Activated naive CD4-positive, alpha-beta T cell treated with anti-CD3 and anti-CD28 coated beads for 36 hours (primary cell): ENCODE results near the gene DNM3. TPM values are rescaled to one million over a fixed set of nuclear protein-coding genes. Genes with fewer than 3 reads are reported as not detected.
A peak's percentile ranks its signal among the peaks of the same experiment; 100 is the strongest.

Experiments
- CTCF ChIA-PET: fragments of 350-600 bp; sonication (Branson Sonifier 250); formaldehyde crosslinking; loops from one replicate; lab custom pipeline; 2021; ENCODE audit warnings: antibody characterized with exemption; lab: Charles Lee
- DNase-seq: peaks from one replicate; pipeline ENCODE4 v3.0.0-alpha.2; 2020
- H3K27ac Mint-ChIP-seq: one replicate; pipeline ENCODE4 v1.8.0; 2021; ENCODE audit warnings: mild to moderate bottlenecking, mixed read lengths
- H3K27me3 Mint-ChIP-seq: one replicate; pipeline ENCODE4 v1.8.0; 2021; ENCODE audit warnings: low read depth, mixed read lengths
- H3K36me3 Mint-ChIP-seq: one replicate; pipeline ENCODE4 v1.8.0; 2021; ENCODE audit warnings: low read depth, mixed read lengths
- H3K4me1 Mint-ChIP-seq: one replicate; pipeline ENCODE4 v1.8.0; 2021; ENCODE audit warnings: low read depth, mixed read lengths
- H3K4me3 Mint-ChIP-seq: one replicate; pipeline ENCODE4 v1.8.0; 2021; ENCODE audit warnings: mild to moderate bottlenecking, moderate library complexity, mixed read lengths
- H3K9me3 Mint-ChIP-seq: one replicate; pipeline ENCODE4 v1.8.0; 2021; ENCODE audit warnings: mixed read lengths
- intact Hi-C: fragments of 100-400 bp; cut with micrococcal nuclease; formaldehyde crosslinking; loops from one replicate; pipeline ENCODE4 v1.15.1; 2023
- total RNA-seq, 2 experiments: library from RNA; stranded (reverse); gene quantifications; one replicate each; pipeline ENCODE4 v1.2.3, GENCODE V29; 2021

Gene DNM3
- total RNA-seq, 2 experiments from 2014 or later = 0.96 to 0.98 TPM

DNA sequence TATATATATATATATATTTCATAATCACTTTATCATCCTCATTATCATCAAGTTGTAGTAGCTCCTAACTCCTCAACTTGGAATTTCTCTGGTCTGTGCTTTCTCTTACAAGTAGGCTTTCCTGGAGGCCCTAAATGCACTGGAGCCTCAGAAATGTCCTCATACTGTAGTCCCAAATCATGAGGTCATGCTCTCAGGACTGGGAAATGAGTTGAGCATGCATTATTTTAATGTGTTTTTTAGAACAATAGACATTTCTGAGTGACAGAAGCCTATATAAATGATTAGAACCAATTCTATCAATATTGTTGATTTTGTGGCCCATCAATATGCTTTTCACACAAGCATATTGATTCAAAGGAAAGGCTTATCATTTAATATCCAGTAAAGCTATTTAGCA, 536.3 kb downstream of the DNM3 start:
- no peak overlapping the region for H3K27ac Mint-ChIP-seq
- CTCF ChIA-PET = interaction anchor here (2.0 kb wide), 1 partner anchor 17 kb away, joined by 4 read pairs; no protein-coding TSS in a partner anchor
- H3K9me3 Mint-ChIP-seq = no peaks in the 10 kb centered on the region
- no peaks in the 10 kb centered on the region for H3K27me3 Mint-ChIP-seq
- no peak for DNase-seq
- H3K4me3 Mint-ChIP-seq = no peak overlapping the region
- H3K36me3 Mint-ChIP-seq = no peaks in the 10 kb centered on the region
- intact Hi-C loops = no loop called here
- peaks cover 43% of the 10 kb centered on the region for H3K4me1 Mint-ChIP-seq

DNA sequence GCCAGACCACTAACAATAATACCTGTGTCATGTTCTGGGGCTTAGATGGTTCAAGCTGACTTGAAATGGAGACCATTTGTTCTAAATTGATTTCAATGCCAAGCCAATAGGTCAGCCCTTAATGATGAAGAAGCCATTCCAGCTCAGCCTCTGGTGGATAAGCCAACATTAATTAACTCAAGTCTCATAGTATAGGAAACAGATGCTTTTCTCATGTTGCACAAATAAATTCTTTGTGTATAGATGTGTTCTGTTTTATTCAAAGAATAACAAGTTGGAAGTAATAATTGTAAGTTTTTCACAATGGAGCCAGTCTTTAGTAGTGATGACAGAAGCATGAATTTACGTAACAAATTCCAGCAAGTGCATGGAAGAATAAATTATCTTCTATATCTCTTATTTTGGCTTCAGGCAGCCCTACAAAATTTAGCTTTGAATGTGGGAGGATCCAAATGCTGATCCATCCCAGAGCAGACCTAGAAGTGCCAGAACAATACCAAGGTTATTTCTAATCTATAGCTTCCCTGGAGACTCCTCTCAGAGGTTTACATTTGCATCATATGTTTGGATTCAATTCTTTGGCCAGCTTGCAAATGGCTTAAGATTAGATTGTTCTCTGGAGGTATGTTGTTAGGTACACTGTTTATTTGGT, 536.9 kb downstream of the DNM3 start:
- H3K27me3 Mint-ChIP-seq = no peaks in the 10 kb centered on the region
- no peak for DNase-seq
- CTCF ChIA-PET = interaction anchor here (0.6 to 2.0 kb wide), 2 partner anchors 16 to 108 kb away, joined by 4 to 8 read pairs; no protein-coding TSS in a partner anchor

DNA sequence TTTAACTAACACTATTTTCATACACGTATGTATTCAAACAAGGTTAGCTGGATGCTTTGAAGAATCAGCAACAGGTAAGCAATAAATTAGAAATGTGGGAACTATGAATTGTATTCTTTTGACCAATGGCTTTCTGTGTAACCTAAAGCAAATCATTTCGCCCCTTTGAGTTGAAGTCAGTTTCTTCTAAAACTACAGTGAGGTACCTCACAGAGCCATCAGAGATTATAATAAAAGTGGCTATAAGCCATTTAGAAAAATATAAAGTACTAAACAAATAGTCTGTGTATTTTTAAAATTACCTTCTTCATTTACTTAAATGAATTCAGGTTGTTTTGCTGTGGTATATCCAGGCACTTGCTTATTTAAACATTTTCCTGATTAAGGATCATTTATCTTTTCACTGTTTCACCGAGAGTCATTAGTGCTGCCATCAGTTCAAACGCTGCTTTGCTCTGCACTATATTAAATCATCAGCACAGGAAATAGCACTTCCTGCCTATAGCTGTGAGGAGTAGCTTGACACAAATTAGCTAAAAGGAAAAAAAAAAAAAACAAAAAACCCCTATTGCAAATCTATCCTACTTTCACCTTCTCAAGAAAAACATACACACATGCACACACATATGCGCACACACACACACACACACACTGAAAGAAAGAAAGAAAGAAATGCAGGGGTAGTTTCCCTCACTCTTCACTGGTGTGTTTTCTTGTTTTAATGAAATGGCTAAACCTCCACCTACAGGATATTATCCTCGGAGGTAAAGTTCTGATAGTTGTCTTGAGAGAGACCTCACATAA, 539.3 kb downstream of the DNM3 start:
- Mint-ChIP-seq H3K27ac (peak overlapping the region; percentile 86), H3K9me3 (no peaks in the 10 kb centered on the region), H3K36me3 (no peaks in the 10 kb centered on the region), H3K4me1 (peaks cover 31% of the 10 kb centered on the region), H3K4me3 (peak overlapping the region; percentile 67), H3K27me3 (no peaks in the 10 kb centered on the region)
- intact Hi-C loops = loop anchor here (1.0 kb wide), 5 partner anchors 14 to 42 kb away; no protein-coding TSS in a partner anchor
- peak; percentile 68 for DNase-seq
- CTCF ChIA-PET = interaction anchor here (0.6 to 2.0 kb wide), 5 partner anchors 14 to 48 kb away, joined by 3 to 6 read pairs (median 4); no protein-coding TSS in a partner anchor

More for the DNA sequence above, 536.9 kb downstream of the DNM3 start:
- no peaks in the 10 kb centered on the region for H3K9me3 Mint-ChIP-seq
- H3K4me3 Mint-ChIP-seq = no peak overlapping the region
- intact Hi-C loops = no loop called here
- peaks cover 43% of the 10 kb centered on the region for H3K4me1 Mint-ChIP-seq
- H3K36me3 Mint-ChIP-seq = no peaks in the 10 kb centered on the region
- no peak overlapping the region for H3K27ac Mint-ChIP-seq

DNA sequence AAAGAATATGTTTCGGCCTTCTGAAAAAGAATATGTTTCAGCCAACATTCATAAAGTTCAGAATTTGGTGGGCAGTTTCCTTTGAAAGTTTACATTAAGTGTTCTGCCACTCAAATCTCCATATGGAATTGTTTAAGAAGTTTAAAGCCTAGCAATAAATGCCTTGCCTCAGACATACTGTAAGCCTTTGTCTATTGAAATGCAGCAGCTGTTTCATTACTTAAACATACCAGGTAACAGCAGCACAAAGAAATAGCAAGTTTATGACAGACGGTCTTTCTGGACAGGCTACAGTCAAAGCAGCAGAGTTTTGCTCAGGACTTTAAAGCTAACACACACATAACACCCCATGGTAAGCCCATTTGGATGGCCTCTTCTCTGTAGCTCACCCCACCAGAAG, 540.6 kb downstream of the DNM3 start:
- H3K9me3 Mint-ChIP-seq = no peaks in the 10 kb centered on the region
- CTCF ChIA-PET = interaction anchor here (0.7 to 2.0 kb wide), 2 partner anchors 16 to 41 kb away, joined by 3 to 6 read pairs; no protein-coding TSS in a partner anchor
- intact Hi-C loops = loop anchor here (1.0 kb wide), 1 partner anchor 24 kb away; no protein-coding TSS in a partner anchor
- H3K27me3 Mint-ChIP-seq = no peaks in the 10 kb centered on the region
- no peaks in the 10 kb centered on the region for H3K36me3 Mint-ChIP-seq
- H3K4me1 Mint-ChIP-seq = peaks cover 25% of the 10 kb centered on the region
- no peak for DNase-seq
- H3K4me3 Mint-ChIP-seq = no peak overlapping the region
- no peak overlapping the region for H3K27ac Mint-ChIP-seq

GRCh38 chr1:172382406-172382805, 541.1 kb downstream of the DNM3 start:
- CTCF ChIA-PET = interaction anchor here (0.7 to 2.0 kb wide), 2 partner anchors 16 to 42 kb away, joined by 3 to 6 read pairs; no protein-coding TSS in a partner anchor
- no peaks in the 10 kb centered on the region for H3K36me3 Mint-ChIP-seq
- H3K27ac Mint-ChIP-seq = no peak overlapping the region
- no peak for DNase-seq
- H3K27me3 Mint-ChIP-seq = no peaks in the 10 kb centered on the region
- peaks cover 25% of the 10 kb centered on the region for H3K4me1 Mint-ChIP-seq
- H3K9me3 Mint-ChIP-seq = no peaks in the 10 kb centered on the region
- intact Hi-C loops = no loop called here
- no peak overlapping the region for H3K4me3 Mint-ChIP-seq

- CTCF ChIA-PET = no interaction called here
- DNase-seq = no peak
- no peak overlapping the region for H3K27ac Mint-ChIP-seq
- H3K4me3 Mint-ChIP-seq = no peak overlapping the region
- no peaks in the 10 kb centered on the region for H3K27me3 Mint-ChIP-seq
- no peaks in the 10 kb centered on the region for H3K9me3 Mint-ChIP-seq
- H3K36me3 Mint-ChIP-seq = no peaks in the 10 kb centered on the region
- peaks cover 25% of the 10 kb centered on the region for H3K4me1 Mint-ChIP-seq
- intact Hi-C loops = no loop called here
Observed at GRCh38 chr1:172382990-172383389, 541.7 kb downstream of the DNM3 start.

GRCh38 chr1:172383536-172383935, 542.2 kb downstream of the DNM3 start:
- CTCF ChIA-PET = interaction anchor here (0.7 kb wide), 1 partner anchor 45 kb away, joined by 3 read pairs; no protein-coding TSS in a partner anchor
- Mint-ChIP-seq H3K27ac (no peak overlapping the region), H3K4me1 (peaks cover 25% of the 10 kb centered on the region), H3K9me3 (no peaks in the 10 kb centered on the region), H3K36me3 (no peaks in the 10 kb centered on the region), H3K27me3 (no peaks in the 10 kb centered on the region), H3K4me3 (no peak overlapping the region)
- intact Hi-C loops = no loop called here
- no peak for DNase-seq

- CTCF ChIA-PET = interaction anchor here (1.3 kb wide), 1 partner anchor 9 kb away, joined by 4 read pairs; no protein-coding TSS in a partner anchor
- H3K27me3 Mint-ChIP-seq = no peaks in the 10 kb centered on the region
- no peak for DNase-seq
- no peaks in the 10 kb centered on the region for H3K9me3 Mint-ChIP-seq
- intact Hi-C loops = no loop called here
- peaks cover 25% of the 10 kb centered on the region for H3K4me1 Mint-ChIP-seq
- H3K4me3 Mint-ChIP-seq = no peak overlapping the region
- no peak overlapping the region for H3K27ac Mint-ChIP-seq
- no peaks in the 10 kb centered on the region for H3K36me3 Mint-ChIP-seq
Observed at GRCh38 chr1:172384656-172385055, 543.4 kb downstream of the DNM3 start.

DNA sequence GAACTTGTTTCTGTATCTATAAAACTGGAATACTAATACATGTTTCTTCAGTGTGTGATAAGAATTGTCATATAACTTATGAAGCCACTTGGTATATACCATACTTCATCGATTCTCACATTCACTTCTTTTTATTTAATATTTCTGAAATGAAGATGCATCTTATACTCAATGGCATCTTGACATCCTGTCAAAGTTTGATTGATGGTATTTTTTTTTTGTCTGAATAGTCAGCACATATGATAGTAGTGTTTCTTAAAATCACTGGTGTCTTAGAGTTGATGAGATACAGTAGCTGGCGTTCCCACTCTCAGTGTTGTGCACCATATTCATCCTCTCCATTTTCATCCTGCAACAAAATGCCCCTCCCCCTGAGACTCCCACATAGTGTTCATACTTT, 544.7 kb downstream of the DNM3 start:
- intact Hi-C loops = no loop called here
- no peaks in the 10 kb centered on the region for H3K36me3 Mint-ChIP-seq
- CTCF ChIA-PET = interaction anchor here (0.6 to 1.7 kb wide), 2 partner anchors 14 to 384 kb away, joined by 3 to 6 read pairs; no protein-coding TSS in a partner anchor

GRCh38 chr1:172388490-172388889, 547.2 kb downstream of the DNM3 start:
- CTCF ChIA-PET = interaction anchor here (1.1 kb wide), 1 partner anchor 299 kb away, joined by 3 read pairs; no protein-coding TSS in a partner anchor
- Mint-ChIP-seq H3K4me3 (no peak overlapping the region), H3K9me3 (no peaks in the 10 kb centered on the region), H3K27me3 (no peaks in the 10 kb centered on the region), H3K4me1 (peaks cover 28% of the 10 kb centered on the region), H3K36me3 (no peaks in the 10 kb centered on the region), H3K27ac (no peak overlapping the region)
- no peak for DNase-seq
- intact Hi-C loops = no loop called here

More for the DNA sequence above, 544.7 kb downstream of the DNM3 start:
- Mint-ChIP-seq H3K27ac (no peak overlapping the region), H3K4me3 (no peak overlapping the region), H3K4me1 (peaks cover 20% of the 10 kb centered on the region), H3K9me3 (no peaks in the 10 kb centered on the region), H3K27me3 (no peaks in the 10 kb centered on the region)
- no peak for DNase-seq

DNA sequence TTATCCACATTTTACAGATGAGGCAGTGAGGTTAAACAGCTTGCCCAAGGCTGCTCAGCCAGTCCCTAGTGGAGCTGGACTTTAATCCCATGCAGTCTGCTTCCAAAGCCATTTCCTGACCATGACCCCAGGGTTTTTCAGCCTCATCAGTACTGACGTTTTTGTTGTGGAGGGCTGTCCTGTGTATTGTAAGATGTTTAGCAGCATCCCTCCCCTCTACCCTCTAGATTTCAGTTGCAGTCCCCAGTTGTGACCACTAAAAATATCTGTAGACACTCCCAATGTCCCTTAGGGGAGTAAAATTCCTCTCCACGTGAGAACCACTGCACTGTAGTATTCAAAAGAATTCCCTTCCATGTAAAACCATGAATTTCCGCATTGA, 549.0 kb downstream of the DNM3 start:
- H3K27me3 Mint-ChIP-seq = no peaks in the 10 kb centered on the region
- no peaks in the 10 kb centered on the region for H3K36me3 Mint-ChIP-seq
- H3K4me3 Mint-ChIP-seq = no peak overlapping the region
- no peak overlapping the region for H3K27ac Mint-ChIP-seq
- no peaks in the 10 kb centered on the region for H3K9me3 Mint-ChIP-seq
- CTCF ChIA-PET = interaction anchor here (0.6 to 1.1 kb wide), 4 partner anchors 12 to 589 kb away, joined by 3 to 5 read pairs (median 3); no protein-coding TSS in a partner anchor
- DNase-seq = no peak
- H3K4me1 Mint-ChIP-seq = peaks cover 45% of the 10 kb centered on the region
- intact Hi-C loops = loop anchor here (5.0 to 10.0 kb wide), 2 partner anchors 608 to 735 kb away; partner anchors contain the start of genes METTL13 and MYOC
